A673 (cell line): Measurements from ENCODE around the gene POU2F3. TPM values are rescaled to one million over a fixed set of nuclear protein-coding genes. Genes with fewer than 3 reads are reported as not detected.

ENCODE experiments used
- BruUV-seq: library from RNA; stranded (reverse); fragments of 400-500 nt; replicated peaks from 2 replicates; lab custom pipeline; 2021; lab: Mats Ljungman, UMichigan
- CTCF ChIA-PET: fragments of 300-600 bp; sonication (Branson Sonifier 250); formaldehyde crosslinking; loops from one replicate; lab custom pipeline; 2022; ENCODE audit warnings: antibody characterized with exemption; lab: Charles Lee
- POLR2A ChIA-PET: fragments of 300-600 bp; sonication (Branson Sonifier 250); formaldehyde crosslinking; loops from one replicate; lab custom pipeline; 2022; ENCODE audit warnings: antibody characterized with exemption; ENCODE audit not compliant: low non-redundant PET; lab: Charles Lee
- DNase-seq: peaks from one replicate; pipeline ENCODE4 v3.0.0-alpha.2; 2015; ENCODE audit warnings: low spot score
- H3K27ac ChIP-seq: fragments of 200-600 bp; sonication (generic); 2 replicates; pipeline ENCODE4 v1.5.1; 2016; ENCODE audit warnings: mixed run types, low read depth, mild to moderate bottlenecking, mixed read lengths, antibody characterized with exemption, low read length; ENCODE audit not compliant: poor library complexity, severe bottlenecking
- H3K27me3 ChIP-seq: fragments of 200-600 bp; sonication (generic); replicated peaks from 2 replicates; pipeline ENCODE4 v1.6.1; 2017; ENCODE audit warnings: mixed run types, low read depth, mild to moderate bottlenecking, mixed read lengths, antibody characterized with exemption, low read length; ENCODE audit not compliant: insufficient read depth, poor library complexity
- H3K36me3 ChIP-seq: fragments of 200-600 bp; sonication (generic); 2 replicates; pipeline ENCODE4 v1.6.1; 2016; ENCODE audit warnings: mixed run types, mild to moderate bottlenecking, mixed read lengths, antibody characterized with exemption, low read length; ENCODE audit not compliant: insufficient read depth, poor library complexity, severe bottlenecking
- H3K4me1 ChIP-seq: fragments of 200-600 bp; sonication (generic); 2 replicates; pipeline ENCODE4 v1.6.1; 2017; ENCODE audit warnings: mixed run types, mild to moderate bottlenecking, mixed read lengths, antibody characterized with exemption, low read length; ENCODE audit not compliant: insufficient read depth, poor library complexity, severe bottlenecking
- H3K4me3 ChIP-seq: fragments of 200-600 bp; sonication (generic); 2 replicates; pipeline ENCODE4 v1.5.1; 2016; ENCODE audit warnings: low read depth, mixed run types, mild to moderate bottlenecking, mixed read lengths, low read length; ENCODE audit not compliant: poor library complexity, severe bottlenecking
- H3K9me3 ChIP-seq: fragments of 200-600 bp; sonication (generic); 2 replicates; pipeline ENCODE4 v1.6.1; 2016; ENCODE audit warnings: mixed run types, low read depth, mild to moderate bottlenecking, mixed read lengths, antibody characterized with exemption, low read length; ENCODE audit not compliant: poor library complexity, severe bottlenecking
- EZH2 ChIP-seq: fragments of 200-600 bp; sonication (generic); IDR thresholded peaks from 2 replicates; pipeline ENCODE4 v1.6.1; 2017; ENCODE audit warnings: borderline replicate concordance, low read depth, mild to moderate bottlenecking, mixed read lengths, antibody characterized with exemption, low read length; ENCODE audit not compliant: poor library complexity, severe bottlenecking
- intact Hi-C: fragments of 100-400 bp; cut with micrococcal nuclease; formaldehyde crosslinking; loops from one replicate; pipeline ENCODE4 v1.10.0; 2022; ENCODE audit not compliant: unreplicated experiment
- total RNA-seq: library from RNA; stranded (reverse); gene quantifications from 2 replicates; pipeline ENCODE4 v1.2.3, GENCODE V29; 2021
- TF ChIP-seq, protein P1 (sequence below): fragments of 300-800, 200-600 bp; sonication (generic); conservative IDR thresholded peaks from 2 replicates; pipeline ENCODE4 v1.5.1; 2017; ENCODE audit warnings: low read depth, mild to moderate bottlenecking, antibody characterized with exemption, low read length, moderate library complexity, mixed read lengths

The POU2F3 gene
- total RNA-seq, 1 experiment from 2014 or later, result not detected

DNA sequence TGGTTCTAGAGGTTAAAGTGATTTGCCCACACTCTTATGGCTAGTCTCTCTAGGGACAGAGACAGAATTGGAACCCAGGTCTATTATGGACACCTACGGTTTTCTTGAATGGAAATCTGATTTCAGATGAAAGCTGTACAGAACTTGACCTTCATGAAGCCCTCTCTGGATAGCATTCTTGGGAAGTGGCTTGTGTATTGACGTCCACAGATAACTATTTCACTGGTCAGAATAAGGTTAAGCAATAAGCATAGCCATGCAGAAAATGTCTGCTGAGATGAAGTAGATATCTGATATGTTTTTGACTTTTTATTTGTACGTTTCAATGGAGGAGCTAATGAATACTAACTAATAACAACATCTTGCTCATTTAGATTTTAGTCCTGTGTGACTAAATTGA is 86.3 kb downstream of the POU2F3 start:
- Histone ChIP-seq H3K27me3 (no peaks in the 10 kb centered on the region), H3K27ac (no peak overlapping the region), H3K4me1 (peaks cover 24% of the 10 kb centered on the region), H3K4me3 (peak overlapping the region; percentile 73), H3K36me3 (peaks cover 14% of the 10 kb centered on the region), H3K9me3 (no peaks in the 10 kb centered on the region)
- CTCF ChIA-PET, result interaction anchor here (0.6 kb wide), 1 partner anchor 957 kb away, joined by 3 read pairs; no protein-coding TSS in a partner anchor
- POLR2A ChIA-PET, result no interaction called here
- TF ChIP-seq, protein P1, sequence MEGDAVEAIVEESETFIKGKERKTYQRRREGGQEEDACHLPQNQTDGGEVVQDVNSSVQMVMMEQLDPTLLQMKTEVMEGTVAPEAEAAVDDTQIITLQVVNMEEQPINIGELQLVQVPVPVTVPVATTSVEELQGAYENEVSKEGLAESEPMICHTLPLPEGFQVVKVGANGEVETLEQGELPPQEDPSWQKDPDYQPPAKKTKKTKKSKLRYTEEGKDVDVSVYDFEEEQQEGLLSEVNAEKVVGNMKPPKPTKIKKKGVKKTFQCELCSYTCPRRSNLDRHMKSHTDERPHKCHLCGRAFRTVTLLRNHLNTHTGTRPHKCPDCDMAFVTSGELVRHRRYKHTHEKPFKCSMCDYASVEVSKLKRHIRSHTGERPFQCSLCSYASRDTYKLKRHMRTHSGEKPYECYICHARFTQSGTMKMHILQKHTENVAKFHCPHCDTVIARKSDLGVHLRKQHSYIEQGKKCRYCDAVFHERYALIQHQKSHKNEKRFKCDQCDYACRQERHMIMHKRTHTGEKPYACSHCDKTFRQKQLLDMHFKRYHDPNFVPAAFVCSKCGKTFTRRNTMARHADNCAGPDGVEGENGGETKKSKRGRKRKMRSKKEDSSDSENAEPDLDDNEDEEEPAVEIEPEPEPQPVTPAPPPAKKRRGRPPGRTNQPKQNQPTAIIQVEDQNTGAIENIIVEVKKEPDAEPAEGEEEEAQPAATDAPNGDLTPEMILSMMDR, result no peak
- TF ChIP-seq EZH2, result no peak
- DNase-seq, result no peak
- intact Hi-C loops, result no loop called here
- no TSS peak for BruUV-seq

DNA sequence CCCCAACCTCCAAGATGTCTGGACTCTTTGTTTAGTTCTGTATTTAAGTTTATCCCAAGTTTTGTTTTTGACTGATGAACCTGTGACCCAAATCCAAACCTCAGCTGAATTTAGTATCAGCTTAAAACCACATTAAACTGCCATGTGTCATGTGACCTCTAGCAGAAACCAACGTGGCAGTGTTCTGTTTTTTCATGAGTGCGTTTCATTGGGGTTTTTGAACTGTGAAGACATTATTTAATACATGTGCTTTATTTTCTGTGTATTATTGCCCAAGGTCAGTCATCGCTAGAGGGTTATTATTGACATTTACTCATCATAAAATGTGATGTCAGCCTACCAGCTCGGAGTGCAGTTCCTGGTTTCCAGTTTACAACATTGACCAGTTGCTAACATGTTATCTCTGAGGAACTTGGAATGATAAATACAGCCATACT is 86.9 kb downstream of the POU2F3 start:
- CTCF ChIA-PET, result interaction anchor here (0.6 kb wide), 1 partner anchor 958 kb away, joined by 3 read pairs; no protein-coding TSS in a partner anchor
- POLR2A ChIA-PET, result no interaction called here
- no peak overlapping the region for H3K27ac ChIP-seq
- H3K4me3 ChIP-seq, result no peak overlapping the region
- no TSS peak for BruUV-seq
- H3K36me3 ChIP-seq, result peaks cover 14% of the 10 kb centered on the region
- no peaks in the 10 kb centered on the region for H3K27me3 ChIP-seq
- no peak for DNase-seq
- no peaks in the 10 kb centered on the region for H3K9me3 ChIP-seq
- TF ChIP-seq, protein P1, result no peak
- TF ChIP-seq EZH2, result no peak
- H3K4me1 ChIP-seq, result peaks cover 30% of the 10 kb centered on the region
- intact Hi-C loops, result no loop called here

DNA sequence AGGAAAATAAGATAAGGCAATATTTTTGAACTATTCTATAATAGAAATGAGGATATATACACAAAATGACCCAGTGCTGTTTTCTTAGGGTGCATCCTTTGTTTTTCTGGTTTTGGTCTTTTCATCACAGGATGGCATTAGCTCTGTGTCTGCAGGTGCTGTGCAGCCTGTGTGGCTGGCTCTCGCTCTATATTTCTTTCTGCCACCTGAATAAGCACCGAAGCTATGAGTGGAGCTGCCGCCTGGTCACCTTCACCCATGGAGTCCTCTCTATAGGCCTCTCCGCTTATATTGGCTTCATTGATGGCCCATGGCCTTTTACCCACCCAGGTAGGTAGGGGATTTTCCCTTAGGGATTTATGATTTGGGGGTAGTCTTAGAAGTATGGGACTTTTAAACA is 87.4 kb downstream of the POU2F3 start:
- no peaks in the 10 kb centered on the region for H3K27me3 ChIP-seq
- ChIA-PET CTCF (no interaction called here), POLR2A (no interaction called here)
- DNase-seq, result no peak
- TF ChIP-seq EZH2, result no peak
- TF ChIP-seq, protein P1, result no peak
- intact Hi-C loops, result no loop called here
- H3K9me3 ChIP-seq, result no peaks in the 10 kb centered on the region
- H3K4me3 ChIP-seq, result no peak overlapping the region
- BruUV-seq, result no TSS peak
- H3K4me1 ChIP-seq, result peaks cover 33% of the 10 kb centered on the region
- H3K27ac ChIP-seq, result no peak overlapping the region
- H3K36me3 ChIP-seq, result peaks cover 14% of the 10 kb centered on the region
